HG02678 (cell line): ENCODE results near the gene SLC25A47.

Source experiments
- ATAC-seq: cut with Tn5 transposase; IDR thresholded peaks from one replicate; pipeline ENCODE4 v1.9.1; 2021; ENCODE audit warnings: mild to moderate bottlenecking, moderate library complexity; ENCODE audit not compliant: unreplicated experiment

SLC25A47 gene

GRCh38 chr14:100374270-100374669, 51.1 kb downstream of the SLC25A47 start:
- ATAC-seq: no peak

GRCh38 chr14:100374876-100375265, 51.7 kb downstream of the SLC25A47 start:
- ATAC-seq: no peak

- ATAC-seq: peak; percentile 42
Measured at GRCh38 chr14:100375266-100375962, 52.3 kb downstream of the SLC25A47 start.

DNA sequence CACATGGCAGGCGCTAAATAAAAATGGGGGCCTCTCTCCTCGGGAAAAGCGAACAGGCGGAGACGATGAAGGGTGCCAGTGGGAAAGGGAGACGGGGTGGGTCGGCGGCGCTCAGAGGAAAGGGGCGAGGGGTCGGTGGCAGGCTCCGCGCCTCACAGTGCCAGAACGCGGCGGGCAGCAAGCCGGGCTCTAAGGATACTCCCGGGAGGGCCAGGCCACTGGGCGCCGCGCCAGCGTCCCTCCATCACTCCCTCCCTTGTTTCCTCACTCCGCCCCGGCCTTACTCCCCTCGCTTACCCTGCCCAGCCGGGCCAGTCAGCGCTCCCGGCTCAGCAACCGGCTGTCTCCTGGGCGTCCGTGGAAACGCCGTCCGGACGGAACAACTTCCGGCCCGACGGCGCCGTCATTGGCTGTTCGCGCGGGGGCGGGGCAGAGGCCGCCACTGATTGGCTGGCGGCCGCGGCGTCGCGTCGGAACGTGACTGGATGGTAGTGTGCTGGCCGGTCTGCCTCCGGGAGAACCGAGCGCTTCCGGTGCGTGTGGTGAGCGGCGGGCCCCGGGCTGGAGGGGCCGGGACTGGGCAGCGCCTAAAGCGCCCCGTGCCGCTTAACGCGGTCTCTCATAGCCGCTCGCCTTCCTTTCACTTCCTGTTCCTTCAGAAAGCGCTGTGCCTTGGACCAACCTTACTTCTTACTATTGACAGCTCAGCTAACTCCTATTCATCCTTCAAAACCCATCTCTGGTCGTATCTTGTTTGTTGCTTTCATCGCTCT, 53.0 kb downstream of the SLC25A47 start, which contains the start of gene WDR25:
TSS of gene WDR25 (plus strand) at position 523 of the 773 bp plus-strand sequence.
- ATAC-seq: peak; percentile 79

- ATAC-seq: no peak
Measured at GRCh38 chr14:100376751-100377171, 53.6 kb downstream of the SLC25A47 start.
